Measurements from ENCODE around the gene BRIP1.

The BRIP1 gene

GRCh38 chr17:61716225-61716829 lies 147.0 kb downstream of the BRIP1 start:
- H3K27ac ChIP-seq, result no peak overlapping the region
- TF ChIP-seq ZFX (IDR thresholded peaks at IDR 0.05; ENCODE audit: borderline replicate concordance) (no peak), CTCF (IDR thresholded peaks at IDR 0.05) (no peak)

- no peak overlapping the region for H3K27ac ChIP-seq
- no peak for TF ChIP-seq ZFX (IDR thresholded peaks at IDR 0.05; ENCODE audit: borderline replicate concordance)
- no peak for TF ChIP-seq CTCF (IDR thresholded peaks at IDR 0.05)
These were observed 148.0 kb downstream of the BRIP1 start for GRCh38 chr17:61715348-61715747.

GRCh38 chr17:61714300-61714699 lies 149.0 kb downstream of the BRIP1 start:
- H3K27ac ChIP-seq, result no peak overlapping the region
- no peak for TF ChIP-seq CTCF (IDR thresholded peaks at IDR 0.05)
- TF ChIP-seq ZFX (IDR thresholded peaks at IDR 0.05; ENCODE audit: borderline replicate concordance), result no peak

GRCh38 chr17:61713035-61713434 lies 150.3 kb downstream of the BRIP1 start:
- TF ChIP-seq CTCF (IDR thresholded peaks at IDR 0.05) (no peak), ZFX (IDR thresholded peaks at IDR 0.05; ENCODE audit: borderline replicate concordance) (no peak)
- H3K27ac ChIP-seq, result no peak overlapping the region

- TF ChIP-seq ZFX (IDR thresholded peaks at IDR 0.05; ENCODE audit: borderline replicate concordance) (no peak), CTCF (IDR thresholded peaks at IDR 0.05) (no peak)
- H3K27ac ChIP-seq, result no peak overlapping the region
These were observed 152.8 kb downstream of the BRIP1 start for GRCh38 chr17:61710546-61710945.

GRCh38 chr17:61709567-61709966 lies 153.8 kb downstream of the BRIP1 start:
- no peak overlapping the region for H3K27ac ChIP-seq
- no peak for TF ChIP-seq CTCF (IDR thresholded peaks at IDR 0.05)

GRCh38 chr17:61704935-61705449 lies 158.3 kb downstream of the BRIP1 start:
- H3K27ac ChIP-seq, result no peak overlapping the region
- TF ChIP-seq CTCF (IDR thresholded peaks at IDR 0.05) (no peak), ZFX (IDR thresholded peaks at IDR 0.05; ENCODE audit: borderline replicate concordance) (no peak)
